Measurements from ENCODE around the gene MAGI1. TPM values are rescaled to one million over a fixed set of nuclear protein-coding genes. Genes with fewer than 3 reads are reported as not detected.

Gene MAGI1
- total RNA-seq, 1 donor from 2014 or later, result 45.8 TPM

DNA sequence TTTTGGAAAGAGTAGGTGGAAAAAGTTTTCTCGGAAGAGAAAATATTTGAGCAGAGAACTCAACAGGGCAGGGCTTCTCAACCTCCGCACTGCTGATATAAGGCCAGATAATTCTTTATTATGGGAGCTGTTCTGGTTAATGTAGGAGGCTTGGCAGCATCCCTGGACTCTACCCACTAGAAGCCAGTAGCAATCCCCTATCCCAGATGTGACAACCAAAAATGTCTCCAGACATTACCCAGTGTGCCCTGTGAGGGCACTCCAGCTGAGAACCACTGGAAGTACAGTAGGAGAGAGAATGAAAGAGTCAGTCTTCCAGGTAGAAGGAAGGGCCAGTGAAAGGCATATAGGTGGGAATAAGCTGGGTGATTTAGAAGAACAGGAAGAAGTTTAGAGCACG, 703.1 kb downstream of the MAGI1 start:
- H3K36me3 ChIP-seq, result no peaks in the 10 kb centered on the region
- no peak for DNase-seq

DNA sequence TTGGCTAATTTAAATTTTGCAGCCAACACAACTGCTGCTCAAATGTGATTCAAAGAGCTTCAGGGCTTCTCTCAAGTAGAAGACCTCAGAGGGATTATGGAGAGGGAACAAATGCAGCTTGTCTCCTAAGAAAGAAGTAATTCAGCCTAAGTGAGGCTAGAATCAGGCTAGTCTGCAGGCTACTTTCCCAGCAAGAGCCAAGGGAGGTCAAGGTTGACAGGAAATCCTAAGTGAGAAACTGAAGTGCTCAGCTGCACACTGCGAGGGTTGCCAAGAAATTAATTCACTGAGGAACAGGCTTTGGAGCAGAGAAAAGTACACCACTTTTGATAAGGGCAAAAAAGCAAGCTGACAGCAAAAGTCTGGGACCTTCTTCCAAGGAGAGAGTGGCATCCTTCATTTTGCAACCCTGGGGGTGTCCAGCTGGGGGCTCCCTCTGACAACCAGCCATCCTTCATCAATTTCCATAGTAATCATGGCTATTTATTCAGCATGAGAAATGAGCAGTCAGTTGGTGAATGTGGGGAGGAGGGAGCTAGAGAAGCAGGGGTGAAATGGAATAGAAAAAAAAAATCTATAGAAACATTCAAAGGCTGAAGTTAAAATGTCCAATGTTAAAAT, 704.6 kb downstream of the MAGI1 start:
- H3K27ac ChIP-seq, result no peak overlapping the region
- H3K27me3 ChIP-seq, result no peaks in the 10 kb centered on the region
- no peak for DNase-seq
- peaks cover 5% of the 10 kb centered on the region for H3K4me1 ChIP-seq
- TF ChIP-seq, protein P1, sequence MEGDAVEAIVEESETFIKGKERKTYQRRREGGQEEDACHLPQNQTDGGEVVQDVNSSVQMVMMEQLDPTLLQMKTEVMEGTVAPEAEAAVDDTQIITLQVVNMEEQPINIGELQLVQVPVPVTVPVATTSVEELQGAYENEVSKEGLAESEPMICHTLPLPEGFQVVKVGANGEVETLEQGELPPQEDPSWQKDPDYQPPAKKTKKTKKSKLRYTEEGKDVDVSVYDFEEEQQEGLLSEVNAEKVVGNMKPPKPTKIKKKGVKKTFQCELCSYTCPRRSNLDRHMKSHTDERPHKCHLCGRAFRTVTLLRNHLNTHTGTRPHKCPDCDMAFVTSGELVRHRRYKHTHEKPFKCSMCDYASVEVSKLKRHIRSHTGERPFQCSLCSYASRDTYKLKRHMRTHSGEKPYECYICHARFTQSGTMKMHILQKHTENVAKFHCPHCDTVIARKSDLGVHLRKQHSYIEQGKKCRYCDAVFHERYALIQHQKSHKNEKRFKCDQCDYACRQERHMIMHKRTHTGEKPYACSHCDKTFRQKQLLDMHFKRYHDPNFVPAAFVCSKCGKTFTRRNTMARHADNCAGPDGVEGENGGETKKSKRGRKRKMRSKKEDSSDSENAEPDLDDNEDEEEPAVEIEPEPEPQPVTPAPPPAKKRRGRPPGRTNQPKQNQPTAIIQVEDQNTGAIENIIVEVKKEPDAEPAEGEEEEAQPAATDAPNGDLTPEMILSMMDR (IDR thresholded peaks at IDR 0.05), result peak; percentile 11
- no peaks in the 10 kb centered on the region for H3K9me3 ChIP-seq
- no peak for ATAC-seq
- intact Hi-C loops (cut with DNase I), result no loop called here
- no peaks in the 10 kb centered on the region for H3K36me3 ChIP-seq
- no peak overlapping the region for H3K4me3 ChIP-seq

More for the DNA sequence above, 703.1 kb downstream of the MAGI1 start:
- intact Hi-C loops (cut with DNase I), result no loop called here
- no peak overlapping the region for H3K4me3 ChIP-seq
- ATAC-seq, result no peak
- H3K9me3 ChIP-seq, result no peaks in the 10 kb centered on the region
- peaks cover 5% of the 10 kb centered on the region for H3K4me1 ChIP-seq
- no peaks in the 10 kb centered on the region for H3K27me3 ChIP-seq
- no peak overlapping the region for H3K27ac ChIP-seq
- TF ChIP-seq, protein P1 (IDR thresholded peaks at IDR 0.05), result no peak

DNA sequence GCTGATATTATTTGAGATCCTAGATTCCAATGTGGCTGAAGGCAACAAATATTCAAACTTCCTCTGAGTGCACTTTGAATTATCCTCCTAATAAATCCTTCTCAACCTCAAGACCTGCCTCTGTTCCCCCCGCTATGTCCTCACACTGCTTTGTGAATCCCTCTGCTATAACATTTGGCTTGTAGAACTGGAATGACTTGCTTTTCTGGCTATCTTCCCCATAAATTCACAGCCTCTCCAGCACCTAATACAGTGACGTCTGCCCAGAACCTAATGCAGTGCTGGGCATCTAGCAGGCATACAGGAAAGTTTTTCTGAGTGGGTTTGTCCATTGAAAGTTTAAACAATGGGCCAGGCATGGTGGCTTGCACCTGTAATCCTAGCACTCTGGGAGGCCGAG, 707.0 kb downstream of the MAGI1 start:
- H3K27me3 ChIP-seq, result no peaks in the 10 kb centered on the region
- intact Hi-C loops (cut with DNase I), result no loop called here
- no peak for ATAC-seq
- H3K4me1 ChIP-seq, result peaks cover 5% of the 10 kb centered on the region
- no peak for DNase-seq
- no peak overlapping the region for H3K27ac ChIP-seq
- H3K36me3 ChIP-seq, result no peaks in the 10 kb centered on the region
- H3K9me3 ChIP-seq, result no peaks in the 10 kb centered on the region
- TF ChIP-seq, protein P1 (IDR thresholded peaks at IDR 0.05), result no peak
- H3K4me3 ChIP-seq, result no peak overlapping the region

DNA sequence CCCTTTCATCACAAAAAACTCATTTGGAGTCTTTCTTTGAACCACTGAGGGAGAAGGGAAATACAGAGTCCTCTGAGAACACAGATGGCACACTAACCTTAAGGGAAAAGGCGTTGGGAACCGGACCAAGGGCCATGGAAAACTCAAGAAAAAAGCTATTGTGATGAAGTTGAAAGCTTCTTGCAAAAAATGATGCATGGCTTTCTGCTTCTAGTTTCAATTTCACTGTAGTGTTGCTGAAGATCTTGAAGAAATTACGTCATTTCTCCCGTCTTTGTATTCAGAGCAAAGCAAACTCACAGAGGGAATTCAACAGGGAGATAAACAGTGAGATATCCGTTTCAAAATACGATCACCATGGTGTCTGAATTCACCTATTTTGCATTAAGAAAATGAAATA, 708.6 kb downstream of the MAGI1 start:
- ATAC-seq, result no peak
- no peak overlapping the region for H3K27ac ChIP-seq
- no peak for DNase-seq
- no peaks in the 10 kb centered on the region for H3K9me3 ChIP-seq
- TF ChIP-seq, protein P1 (IDR thresholded peaks at IDR 0.05), result no peak
- no peaks in the 10 kb centered on the region for H3K36me3 ChIP-seq
- intact Hi-C loops (cut with DNase I), result no loop called here
- H3K4me1 ChIP-seq, result peaks cover 5% of the 10 kb centered on the region
- no peaks in the 10 kb centered on the region for H3K27me3 ChIP-seq
- H3K4me3 ChIP-seq, result no peak overlapping the region

DNA sequence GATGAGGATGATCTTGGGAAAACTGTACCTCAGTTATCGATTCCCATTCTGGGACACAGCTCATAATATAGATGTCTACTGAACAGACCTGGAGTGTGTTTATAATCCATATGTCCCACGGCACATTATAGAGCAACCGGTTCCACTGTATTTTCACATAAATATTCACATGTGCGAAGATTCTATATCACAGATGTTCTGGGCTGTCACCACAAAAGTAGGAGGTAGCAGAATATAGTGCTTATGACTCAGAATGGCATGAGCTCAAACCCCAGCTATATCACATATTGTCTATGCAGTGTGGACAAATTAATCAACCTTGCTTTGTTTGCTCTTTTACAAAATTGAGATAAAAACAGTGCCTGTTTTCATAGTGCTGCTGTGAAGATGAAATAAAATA, 710.6 kb downstream of the MAGI1 start:
- no peaks in the 10 kb centered on the region for H3K36me3 ChIP-seq
- TF ChIP-seq, protein P1 (IDR thresholded peaks at IDR 0.05), result no peak
- no peaks in the 10 kb centered on the region for H3K9me3 ChIP-seq
- H3K4me3 ChIP-seq, result no peak overlapping the region
- DNase-seq, result no peak
- no peak for ATAC-seq
- intact Hi-C loops (cut with DNase I), result no loop called here
- no peaks in the 10 kb centered on the region for H3K4me1 ChIP-seq
- H3K27me3 ChIP-seq, result no peaks in the 10 kb centered on the region
- H3K27ac ChIP-seq, result no peak overlapping the region

DNA sequence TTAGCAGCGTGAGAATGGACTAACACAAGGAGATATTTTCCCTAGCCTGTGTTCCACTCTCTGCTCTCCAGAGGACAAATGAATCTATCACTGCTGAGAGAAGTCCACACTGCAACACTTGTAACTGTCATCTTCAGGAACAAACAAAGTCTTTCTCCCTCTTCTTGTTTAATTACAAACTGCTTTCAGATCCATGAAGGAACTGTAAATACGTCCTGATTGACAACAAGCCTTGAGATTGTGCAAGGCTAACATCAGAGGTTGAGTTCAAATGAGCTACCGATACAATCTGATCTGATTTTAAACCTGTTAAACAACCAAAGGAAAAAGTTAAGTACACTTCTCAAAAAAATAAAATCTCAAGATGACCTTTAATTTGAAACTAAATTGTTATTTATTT, 712.1 kb downstream of the MAGI1 start:
- H3K27me3 ChIP-seq, result no peaks in the 10 kb centered on the region
- H3K9me3 ChIP-seq, result no peaks in the 10 kb centered on the region
- ATAC-seq (no peak), DNase-seq (no peak)
- no peak overlapping the region for H3K4me3 ChIP-seq
- intact Hi-C loops (cut with DNase I), result no loop called here
- H3K4me1 ChIP-seq, result no peaks in the 10 kb centered on the region
- TF ChIP-seq, protein P1 (IDR thresholded peaks at IDR 0.05), result no peak
- H3K27ac ChIP-seq, result no peak overlapping the region
- no peaks in the 10 kb centered on the region for H3K36me3 ChIP-seq
